Activated gamma-delta T cell treated with Interleukin-2 at 50 U/mL for 16 hours (primary cell): Measurements from ENCODE around the gene FOXN3.
A peak's percentile ranks its signal among the peaks of the same experiment; 100 is the strongest.
"Not testable (repeated sequence)": the region's sequence is repeated elsewhere in the genome, so short reads cannot be mapped to it uniquely, and the experiment has no call there.

Experiments used
- DNase-seq: peaks from one replicate; pipeline ENCODE4 v3.0.0-alpha.2; 2020

Gene FOXN3

DNA sequence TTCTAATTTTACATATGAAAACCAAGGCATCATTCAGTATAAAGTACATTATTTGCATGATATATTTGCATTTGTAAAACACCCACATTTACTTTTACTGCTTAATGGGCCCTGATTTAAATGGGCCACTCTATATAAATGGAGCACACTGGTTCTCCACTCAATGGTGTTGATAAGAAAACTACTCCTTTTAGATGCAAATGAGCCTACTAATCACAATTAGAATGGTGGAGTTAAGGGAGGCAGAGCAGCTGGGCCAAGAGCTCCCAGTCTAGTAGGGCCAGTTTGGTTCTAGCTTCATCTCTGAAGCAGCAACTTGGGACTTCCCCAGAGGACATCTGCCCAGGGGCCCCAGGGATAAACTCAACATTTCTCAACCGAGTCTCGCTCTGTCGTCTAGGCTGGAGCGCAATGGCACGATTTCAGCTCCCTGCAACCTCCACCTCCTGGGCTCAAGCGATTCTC lies 120.7 kb downstream of the FOXN3 start:
- no peak for DNase-seq

DNA sequence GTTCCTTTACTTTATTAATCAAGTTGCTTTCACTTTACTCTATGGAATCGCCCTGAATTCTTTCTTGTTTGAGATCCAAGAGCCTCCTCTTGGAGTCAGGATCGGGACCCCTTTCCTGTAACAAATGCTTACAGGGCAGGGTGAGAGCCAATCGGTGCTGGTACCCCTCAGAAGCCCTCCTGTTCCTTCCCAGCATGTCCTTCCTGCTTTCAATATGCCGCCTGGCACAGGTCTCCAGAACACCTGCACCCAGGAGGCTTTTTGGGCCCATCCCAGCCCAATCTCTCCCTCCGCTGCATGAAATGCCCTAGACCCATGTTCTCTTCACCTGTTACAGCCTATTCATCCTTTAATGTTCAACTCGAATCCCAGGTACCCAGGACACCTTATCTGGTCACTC lies 122.2 kb downstream of the FOXN3 start:
- no peak for DNase-seq

DNA sequence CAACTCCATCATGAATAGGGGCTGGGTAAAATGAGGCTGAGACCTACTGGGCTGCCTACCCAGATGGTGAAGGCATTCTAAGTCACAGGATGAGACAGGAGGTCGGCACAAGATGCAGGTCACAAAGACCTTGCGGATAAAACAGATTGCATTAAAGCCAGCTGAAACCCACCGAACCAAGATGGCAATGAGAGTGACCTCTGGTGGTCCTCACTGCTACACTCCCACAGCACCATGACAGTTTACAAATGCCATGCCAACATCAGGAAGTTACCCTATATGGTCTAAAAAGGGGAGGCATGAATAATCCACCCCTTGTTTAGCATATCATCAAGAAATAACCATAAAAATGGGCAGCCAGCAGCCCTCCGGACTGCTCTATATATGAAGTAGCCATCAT lies 122.6 kb downstream of the FOXN3 start:
- DNase-seq: not testable (repeated sequence)

DNA sequence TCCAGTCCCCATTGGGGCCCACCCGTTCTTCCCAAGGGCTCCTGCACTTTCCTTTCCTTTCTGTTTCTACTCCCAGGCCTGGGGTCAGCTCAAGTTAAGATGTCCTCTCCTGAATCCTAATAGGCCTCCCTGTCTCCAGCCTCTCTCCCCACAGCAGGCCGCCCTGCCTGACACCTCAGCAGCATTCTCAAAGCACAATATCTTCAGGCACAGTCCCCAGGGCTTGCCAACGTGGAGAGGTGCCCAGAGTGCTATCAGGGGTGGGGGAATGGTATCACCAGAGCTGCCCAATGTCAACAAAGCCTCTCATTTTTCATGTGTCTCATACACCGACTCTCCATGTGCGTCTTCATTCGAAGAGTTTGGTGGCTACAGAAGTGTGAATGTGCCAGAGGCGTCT lies 123.0 kb downstream of the FOXN3 start:
- no peak for DNase-seq

DNA sequence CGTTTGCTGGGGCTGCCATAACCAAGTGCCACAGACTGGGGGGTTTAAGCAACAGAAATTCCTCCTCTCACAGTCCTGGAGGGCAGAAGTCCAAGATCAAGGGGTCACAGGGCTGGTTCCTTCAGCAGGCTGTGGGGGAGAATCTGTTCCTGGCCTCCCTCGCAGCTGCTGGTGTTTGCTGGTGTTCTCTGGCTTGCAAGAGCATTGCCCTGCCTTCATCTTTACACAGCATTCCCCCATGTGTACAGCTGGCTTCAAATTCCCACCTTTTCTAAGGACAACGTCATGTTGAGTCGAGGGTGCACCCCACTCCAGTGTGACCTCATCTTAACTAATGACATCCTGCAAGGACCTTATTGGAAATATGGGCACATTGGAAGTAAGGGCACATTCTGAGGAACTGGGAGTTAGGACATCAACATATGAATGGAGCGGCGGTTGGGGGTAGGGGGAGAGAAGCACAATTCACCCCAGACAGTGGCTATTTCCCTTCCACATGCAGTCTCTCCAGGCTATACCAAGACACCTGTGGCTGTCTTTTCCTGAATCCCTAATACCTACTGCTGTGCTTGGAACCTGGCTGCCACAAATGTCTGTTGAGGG lies 123.6 kb downstream of the FOXN3 start:
- DNase-seq: no peak

DNA sequence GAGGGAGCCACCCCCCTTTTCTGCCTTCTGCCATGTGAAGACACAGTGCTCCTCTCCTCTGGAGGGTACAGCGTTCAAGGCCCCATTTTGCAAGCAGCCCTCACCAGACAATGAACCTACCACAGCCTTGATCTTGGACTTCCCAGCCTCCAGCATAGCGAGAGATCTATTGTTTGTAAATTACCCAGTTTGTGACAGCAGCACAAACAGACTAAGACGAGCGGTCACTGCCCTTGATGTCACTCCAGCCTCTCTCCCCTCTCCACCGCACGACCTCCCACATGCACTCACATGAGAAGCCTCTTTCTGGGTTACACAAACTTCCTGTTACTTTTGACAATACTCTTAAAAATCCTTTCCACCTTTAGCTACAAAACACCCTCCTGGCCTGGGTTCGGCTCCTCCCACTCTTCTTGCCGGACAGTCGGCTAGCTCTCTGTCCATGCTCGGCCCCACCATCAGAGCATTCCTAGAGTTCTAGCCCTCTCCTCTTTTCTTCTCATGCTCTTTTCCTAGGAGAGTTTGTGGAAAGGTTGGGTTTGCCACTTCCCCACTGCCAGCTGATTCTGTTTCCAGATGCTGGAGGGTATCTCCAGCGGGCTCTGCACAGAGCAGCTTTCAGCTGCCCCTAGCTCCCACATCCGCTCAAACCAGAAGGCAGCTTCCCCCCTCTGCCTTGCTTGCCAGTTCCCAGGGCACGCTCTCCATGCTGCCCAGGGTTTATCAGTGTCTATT lies 124.3 kb downstream of the FOXN3 start:
- DNase-seq: no peak

DNA sequence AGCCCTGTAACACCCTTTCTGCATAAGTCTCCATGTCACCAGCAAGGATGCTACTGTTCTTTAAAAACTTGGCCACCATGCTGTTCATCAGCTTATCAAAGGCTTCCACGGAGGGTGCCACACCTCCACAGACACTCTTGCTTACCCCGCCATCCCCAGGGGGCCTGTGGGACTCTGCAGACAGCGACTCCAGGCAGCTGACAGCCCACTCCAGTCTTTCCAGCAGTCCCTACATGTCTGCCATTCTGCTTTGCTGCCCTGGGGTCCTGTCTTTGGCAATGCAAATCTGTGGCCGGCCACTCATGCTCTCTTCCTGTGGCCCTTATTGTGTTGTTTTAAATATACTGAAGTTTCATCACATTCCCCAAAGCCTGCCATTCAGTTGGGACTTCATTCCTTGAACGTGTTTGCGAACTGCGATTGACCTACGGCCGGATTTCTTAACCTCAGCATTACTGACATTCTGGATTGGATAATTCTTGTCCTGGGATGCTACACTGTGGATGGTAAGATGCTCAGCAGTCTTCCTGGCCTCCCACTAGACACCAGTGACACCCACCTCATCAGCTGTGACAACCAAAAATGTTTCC lies 125.6 kb downstream of the FOXN3 start:
- DNase-seq: no peak

DNA sequence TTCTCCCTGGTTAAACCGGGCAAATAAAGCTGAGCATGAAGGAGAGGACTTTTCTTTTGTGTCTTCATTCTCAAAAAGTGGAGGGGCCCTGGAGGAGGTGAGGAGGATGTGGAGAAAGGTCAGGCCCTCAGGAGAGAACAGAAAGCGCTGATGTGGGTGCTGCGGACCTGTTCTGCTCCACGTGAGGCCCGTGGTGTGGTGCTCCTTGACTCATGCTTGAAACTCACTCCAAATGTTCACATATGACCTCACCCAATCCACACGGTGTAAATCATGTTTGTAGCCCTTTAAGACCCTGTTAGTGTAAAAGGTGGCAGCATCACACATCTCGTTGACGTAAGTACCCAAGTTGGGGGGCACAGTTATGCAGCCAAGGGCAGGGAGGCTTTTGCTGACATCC lies 126.2 kb downstream of the FOXN3 start:
- DNase-seq: no peak

DNA sequence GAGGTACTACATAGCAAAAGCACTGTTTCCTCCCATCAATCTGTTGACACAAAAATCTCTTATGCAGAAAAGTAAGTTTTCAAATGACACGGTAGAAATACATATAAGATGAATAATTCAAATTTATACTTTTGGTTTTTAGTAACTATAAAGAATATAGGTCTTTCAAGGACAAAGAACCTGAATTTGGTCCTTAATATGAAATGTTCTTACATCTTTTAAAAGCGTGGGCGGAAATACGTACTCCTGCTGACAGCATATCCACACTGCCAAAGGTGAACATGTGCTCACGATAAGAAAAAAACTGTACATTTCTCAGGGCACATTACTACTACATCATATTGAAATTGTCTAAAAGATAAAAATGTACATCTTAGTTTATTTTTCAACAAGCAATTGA lies 127.6 kb downstream of the FOXN3 start:
- DNase-seq: no peak

DNA sequence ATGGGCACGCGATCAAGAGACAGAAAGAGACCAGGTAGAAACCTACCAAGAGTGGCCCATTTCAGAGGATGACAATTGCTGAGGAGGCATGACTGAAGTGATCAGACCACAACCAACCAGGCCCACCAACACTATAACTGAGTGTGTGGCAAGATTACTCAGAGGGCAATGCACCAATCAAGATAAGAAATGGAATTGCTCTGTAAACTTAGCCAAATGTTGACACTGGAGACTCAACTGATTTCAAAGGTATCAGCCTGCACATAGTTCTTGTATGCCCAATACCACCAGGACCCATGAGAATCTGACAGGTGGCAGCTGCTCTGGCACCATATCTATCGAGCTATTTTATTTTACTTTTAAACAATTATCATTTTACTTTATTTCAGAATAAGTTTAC lies 128.9 kb downstream of the FOXN3 start:
- DNase-seq: no peak

DNA sequence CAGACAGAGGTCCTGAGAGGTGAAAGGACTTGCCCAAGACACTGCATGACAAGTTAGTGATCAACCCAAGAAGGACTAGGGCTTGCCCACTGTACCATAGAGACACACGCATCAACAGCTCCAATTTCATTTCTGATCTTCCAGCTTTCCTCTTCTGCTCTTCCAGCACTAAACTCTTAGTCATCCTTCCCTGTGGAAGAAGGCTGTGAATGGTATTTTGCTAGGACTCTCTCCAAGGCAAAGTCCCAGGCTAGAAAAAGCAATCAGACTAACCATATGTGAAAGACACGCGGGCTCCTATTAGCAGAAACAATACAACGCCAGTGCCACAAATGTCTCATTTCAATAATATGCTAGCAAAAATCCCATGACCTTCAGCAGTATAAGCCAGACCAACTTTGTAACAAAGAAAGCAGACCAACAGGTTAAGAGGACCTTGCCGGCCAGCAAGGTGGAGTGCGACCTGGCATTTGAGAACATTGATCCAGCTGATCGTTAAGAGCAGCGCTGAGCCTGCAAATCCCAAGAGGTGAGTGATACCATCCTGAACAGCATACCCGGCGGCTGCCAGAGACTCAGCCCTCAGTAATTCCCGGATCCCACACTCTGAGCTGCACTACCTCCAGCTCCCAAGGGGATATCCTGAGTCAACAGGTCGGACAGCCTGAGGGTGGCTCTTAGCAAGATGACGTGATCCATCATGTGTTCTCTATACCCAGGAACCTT lies 132.5 kb downstream of the FOXN3 start:
- no peak for DNase-seq

DNA sequence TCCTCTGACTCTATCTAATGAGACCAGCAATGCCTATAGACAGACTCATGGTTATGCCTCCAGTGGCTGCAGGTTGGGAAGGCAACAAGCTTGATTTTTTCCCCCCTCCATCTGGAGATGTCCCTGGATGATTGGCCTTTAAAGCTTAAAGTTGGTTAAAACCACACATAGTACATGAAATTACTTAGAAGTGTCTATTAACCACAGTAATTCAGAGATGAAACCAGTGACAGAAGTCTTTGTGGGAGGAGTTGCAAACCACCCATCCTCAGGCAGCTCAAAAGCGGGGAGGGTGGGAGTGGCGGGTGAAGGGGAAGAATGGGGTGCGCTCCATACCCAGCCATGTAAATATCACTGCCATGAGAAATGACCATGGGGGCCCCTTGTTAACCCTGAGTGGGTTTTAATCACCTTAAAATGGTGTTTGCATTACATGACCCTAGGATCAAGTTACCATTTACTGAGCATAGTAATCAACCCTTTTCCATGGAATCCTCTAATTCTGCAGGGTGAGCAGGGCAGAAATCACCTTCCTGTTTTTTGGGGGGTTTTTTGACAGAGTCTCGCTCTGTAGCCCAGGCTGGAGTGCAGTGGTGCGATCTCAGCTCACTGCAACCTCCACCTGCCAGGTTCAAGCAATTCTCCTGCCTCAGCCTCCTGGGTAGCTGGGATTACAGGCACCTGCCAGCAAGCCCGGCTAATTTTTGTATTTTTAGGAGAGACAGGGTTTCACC lies 133.5 kb downstream of the FOXN3 start:
- no peak for DNase-seq

DNA sequence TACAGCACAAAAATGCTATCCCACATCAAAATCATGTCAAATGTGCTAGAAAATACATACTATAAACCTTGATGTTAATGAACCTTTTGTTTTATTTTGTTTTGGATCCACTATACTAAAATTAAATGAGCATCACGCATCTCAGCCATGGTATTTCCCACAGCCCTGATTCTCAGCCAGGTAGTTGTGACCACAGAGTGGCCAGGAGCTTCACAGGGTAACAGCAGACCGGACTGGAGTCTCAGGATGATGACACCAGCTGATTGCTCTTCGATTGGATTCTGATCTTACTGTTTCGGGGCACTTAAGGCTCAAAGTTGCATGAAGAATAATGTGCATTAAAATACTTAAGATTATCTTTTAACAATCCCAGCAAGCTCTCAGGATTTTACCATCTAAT lies 134.8 kb downstream of the FOXN3 start:
- DNase-seq: no peak

DNA sequence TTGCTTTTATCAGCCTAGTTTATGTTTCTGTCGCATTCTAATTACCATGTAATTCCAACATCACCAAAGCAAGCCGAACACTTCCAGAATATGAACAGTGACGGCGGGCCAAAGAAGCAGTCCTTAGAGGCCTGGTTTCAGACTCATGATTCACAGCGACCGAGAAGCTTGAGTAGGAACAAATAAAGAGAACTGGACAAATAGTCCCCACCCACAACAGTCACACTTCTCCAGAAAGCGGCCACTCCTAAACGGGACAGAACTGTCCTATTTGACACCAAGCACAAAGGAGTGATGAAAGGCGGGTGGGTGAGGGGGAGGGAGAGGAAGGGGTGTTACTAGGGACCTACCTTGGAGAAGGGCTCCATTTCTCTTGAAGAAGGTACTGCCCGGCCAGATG lies 136.4 kb downstream of the FOXN3 start:
- no peak for DNase-seq

DNA sequence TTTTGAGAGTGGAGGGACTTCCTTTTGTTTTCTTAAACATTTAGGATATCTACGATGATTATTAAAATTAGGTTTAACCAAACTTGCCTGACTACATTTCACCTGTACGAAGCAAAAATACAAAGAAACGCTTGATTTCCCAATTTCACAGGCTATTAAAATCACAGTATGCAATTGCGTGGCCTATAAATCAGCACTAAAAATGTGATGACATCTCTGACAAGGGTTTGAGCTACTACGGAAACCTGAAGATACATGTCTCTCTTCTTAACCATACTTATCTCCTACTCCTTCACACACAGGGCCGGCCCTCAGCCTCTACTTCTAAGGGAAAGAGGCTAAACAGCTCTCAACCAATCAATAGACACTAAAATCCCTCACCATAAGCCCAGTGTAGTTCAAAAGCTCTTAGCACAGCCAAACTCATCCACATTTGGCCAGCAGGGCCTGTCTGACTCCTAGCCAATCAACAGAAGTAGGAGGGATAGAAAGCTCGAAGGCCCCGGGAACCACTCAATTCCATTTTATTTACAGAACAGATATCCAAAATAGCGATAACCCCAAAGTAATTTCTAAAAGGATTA lies 137.3 kb downstream of the FOXN3 start:
- DNase-seq: no peak

DNA sequence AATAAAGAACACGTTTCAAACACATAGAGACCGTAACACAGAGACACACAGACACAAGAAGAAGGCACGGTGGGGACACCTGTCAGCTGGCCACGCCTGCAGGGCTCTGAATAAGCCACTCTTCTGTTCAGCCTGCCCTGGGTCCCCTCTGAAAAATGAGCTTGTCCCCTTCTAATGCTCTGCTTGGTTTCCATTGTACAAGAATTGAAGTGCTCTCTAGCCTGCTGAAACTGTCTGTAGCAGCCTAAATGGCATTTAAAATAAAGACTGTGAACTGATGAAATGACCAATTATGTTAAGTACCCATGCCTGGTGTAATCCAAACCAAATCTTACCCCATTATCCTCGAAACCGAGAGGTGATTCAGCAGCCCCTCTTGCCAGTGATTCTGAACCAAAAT lies 139.8 kb downstream of the FOXN3 start:
- DNase-seq: no peak

DNA sequence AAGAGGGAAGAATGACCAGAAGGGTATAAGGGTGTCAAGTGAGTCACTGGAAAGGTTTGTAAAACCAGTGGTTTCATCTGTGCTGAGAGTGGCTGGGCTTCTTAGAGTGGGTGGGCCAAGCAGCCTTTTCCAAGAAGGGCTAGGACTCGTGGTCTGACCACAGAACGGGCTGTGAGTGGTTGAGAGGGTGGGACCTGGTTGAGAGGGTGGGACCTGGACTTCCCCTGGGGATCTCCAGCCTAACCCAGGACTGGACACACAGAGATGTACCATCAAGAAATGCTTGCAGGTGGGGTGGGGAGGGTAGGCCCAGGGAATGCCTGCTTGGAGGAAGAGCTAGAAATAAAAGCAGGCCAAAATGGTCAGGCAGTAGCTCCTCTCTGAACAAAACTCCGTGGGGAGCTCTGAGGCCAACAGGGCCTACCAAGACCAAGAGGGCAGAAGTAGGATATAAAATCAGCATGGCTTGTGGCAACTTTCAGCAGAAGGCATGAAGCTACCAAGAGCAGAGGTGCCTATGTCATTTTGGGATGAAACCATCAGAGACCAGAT lies 140.5 kb downstream of the FOXN3 start:
- DNase-seq: peak; percentile 5

DNA sequence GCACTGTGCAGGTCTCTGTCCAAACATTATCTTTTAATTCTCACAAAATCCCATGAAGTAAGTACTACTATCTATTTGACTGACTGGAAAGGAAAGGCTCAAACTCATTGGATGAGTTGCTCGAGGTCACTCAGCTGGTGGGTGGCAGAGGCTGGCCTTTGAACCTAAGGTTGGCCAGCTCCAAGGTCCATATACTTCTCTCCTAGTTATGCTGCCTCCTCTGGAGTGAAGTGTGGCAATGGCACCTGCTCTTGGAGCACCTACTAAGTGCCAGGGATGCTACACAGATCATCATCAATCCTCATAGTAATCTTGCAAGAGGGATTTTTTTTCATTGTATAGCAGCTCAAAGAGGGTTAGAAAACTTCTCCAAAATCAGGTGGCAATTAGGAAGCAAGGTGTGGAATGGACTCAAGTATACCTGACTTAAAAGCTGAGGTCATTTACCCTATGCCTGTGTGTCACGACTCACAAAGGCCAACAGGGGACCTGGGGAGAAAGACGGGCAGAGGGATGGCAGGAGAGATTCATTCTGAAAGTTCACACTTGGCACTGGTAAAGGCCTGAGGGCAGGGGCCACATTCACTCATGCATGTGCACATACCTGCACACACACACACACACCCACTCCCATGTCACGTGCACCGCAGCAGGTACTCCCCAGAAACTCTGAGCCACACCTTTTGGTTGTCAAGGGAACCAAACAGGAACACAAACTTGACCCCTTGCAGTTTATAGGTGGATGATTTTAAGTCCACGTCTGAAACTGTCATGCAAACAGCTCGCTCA lies 146.4 kb downstream of the FOXN3 start:
- DNase-seq: no peak

DNA sequence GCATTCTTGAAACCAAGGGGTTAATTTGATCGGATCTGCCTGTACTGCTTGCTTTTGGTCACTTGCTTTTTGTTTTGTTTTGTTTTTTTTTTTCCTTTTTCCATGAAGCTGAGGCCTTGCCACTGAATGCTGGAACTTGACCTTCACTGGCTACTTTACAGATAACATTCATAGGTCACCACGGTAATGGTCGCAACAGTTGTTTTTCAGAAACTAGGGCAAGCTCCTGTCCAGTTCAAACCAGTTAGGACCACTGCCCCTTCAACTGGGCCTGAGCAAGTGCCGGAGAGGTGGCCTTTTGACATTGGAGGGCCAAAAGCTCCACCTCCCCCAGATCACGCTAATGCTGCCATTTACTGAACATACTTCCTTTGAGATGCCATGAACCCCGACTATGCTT lies 147.6 kb downstream of the FOXN3 start:
- no peak for DNase-seq

DNA sequence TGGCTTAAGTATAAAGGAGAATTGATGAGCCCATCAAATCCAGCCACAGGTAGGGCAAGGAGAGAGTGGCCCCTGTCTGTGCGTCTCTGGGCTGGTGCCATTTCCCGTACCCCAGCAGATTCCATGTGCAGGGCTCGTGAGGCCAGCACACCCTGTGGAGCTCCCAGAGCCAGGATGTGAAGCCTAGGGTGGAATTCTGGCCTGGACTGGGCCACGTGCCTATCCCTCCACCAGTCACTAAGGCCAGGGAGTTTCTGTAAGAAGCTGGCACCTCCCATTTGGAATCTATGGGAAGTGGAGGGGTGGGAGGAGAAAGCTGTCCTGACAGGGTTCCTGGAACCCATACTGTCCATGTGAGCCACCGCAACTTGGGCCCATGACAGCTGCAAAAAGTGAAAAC lies 148.5 kb downstream of the FOXN3 start:
- DNase-seq: no peak

DNA sequence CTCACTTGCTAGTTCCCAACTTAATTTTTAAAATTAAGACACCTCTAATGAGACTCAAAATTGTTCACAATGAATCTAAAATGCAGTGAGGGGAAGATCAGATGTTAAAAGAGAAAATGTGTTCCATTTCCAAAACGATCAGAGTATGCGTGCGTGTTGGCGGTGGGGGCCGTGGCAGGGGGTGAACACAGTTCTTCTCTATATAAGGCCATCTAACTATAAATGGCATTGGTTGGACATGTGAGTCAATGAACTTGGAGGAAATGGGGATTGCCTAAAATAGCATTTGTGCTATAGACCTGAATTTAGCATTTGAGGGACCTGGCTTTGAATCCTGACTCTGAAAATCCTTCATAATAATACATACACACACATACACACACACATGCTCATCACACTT lies 149.4 kb downstream of the FOXN3 start:
- no peak for DNase-seq

DNA sequence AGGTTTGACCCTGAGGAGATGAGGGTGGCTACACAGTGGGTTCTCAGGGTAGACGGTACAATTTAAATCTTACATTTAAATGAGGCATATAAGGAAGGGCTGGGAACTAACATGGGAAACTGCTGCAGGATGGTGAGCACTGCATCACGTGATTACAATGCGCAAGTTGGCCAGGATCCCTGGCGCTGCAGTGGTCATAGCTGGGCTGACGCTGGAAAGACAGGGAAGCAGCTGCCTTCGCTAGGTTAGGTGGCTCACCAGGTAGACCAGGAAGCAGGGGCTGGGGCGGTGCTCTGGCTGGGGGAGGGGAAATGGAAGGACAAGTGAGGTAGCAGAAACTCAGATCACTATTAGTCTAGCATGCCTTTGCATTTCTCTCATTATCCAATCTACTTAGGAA lies 149.9 kb downstream of the FOXN3 start:
- DNase-seq: no peak
